Mesodermal cell (in vitro differentiated cells): Measurements from ENCODE around the gene DRC3.

Experiments
- H3K27ac ChIP-seq: 2 replicates; pipeline ENCODE4 v1.7.0; 2013; ENCODE audit warnings: mild to moderate bottlenecking, low read depth, low read length, moderate library complexity; ENCODE audit not compliant: severe bottlenecking
- H3K36me3 ChIP-seq: 2 replicates; pipeline ENCODE4 v1.7.1; 2013; ENCODE audit warnings: mild to moderate bottlenecking, low read length, moderate library complexity; ENCODE audit not compliant: control insufficient read depth, insufficient read depth
- H3K4me1 ChIP-seq: one replicate; pipeline ENCODE4 v1.7.1; 2013; ENCODE audit warnings: mild to moderate bottlenecking, low read length; ENCODE audit not compliant: insufficient read depth, control insufficient read depth, poor library complexity, severe bottlenecking
- H3K4me3 ChIP-seq: 2 replicates; pipeline ENCODE4 v1.7.0; 2013; ENCODE audit warnings: low read length, control low read depth, mild to moderate bottlenecking; ENCODE audit not compliant: insufficient read depth, poor library complexity, severe bottlenecking; ENCODE audit errors: extremely low read depth
- H3K9me3 ChIP-seq: 2 replicates; pipeline ENCODE4 v1.7.1; 2013; ENCODE audit warnings: mild to moderate bottlenecking, low read length, moderate library complexity; ENCODE audit not compliant: control insufficient read depth
- WGBS, 2 experiments: methylation state at CpG; one replicate each; pipeline ENCODE4 v1.1.5; 2013; ENCODE audit warnings: missing lambda C conversion rate in 2 of 2; ENCODE audit not compliant: insufficient coverage in 2 of 2; 5-methylcytosine and 5-hydroxymethylcytosine counted together

DRC3 gene

GRCh38 chr17:18055597-18055996 is 82.9 kb downstream of the DRC3 start:
- Histone ChIP-seq H3K4me3 (no peak overlapping the region), H3K27ac (no peak overlapping the region), H3K4me1 (no peaks in the 10 kb centered on the region), H3K9me3 (no peaks in the 10 kb centered on the region), H3K36me3 (peaks cover 69% of the 10 kb centered on the region)
- WGBS, 2 experiments = 93 to 94% methylated on average over 6 of the region's 6 CpGs

DNA sequence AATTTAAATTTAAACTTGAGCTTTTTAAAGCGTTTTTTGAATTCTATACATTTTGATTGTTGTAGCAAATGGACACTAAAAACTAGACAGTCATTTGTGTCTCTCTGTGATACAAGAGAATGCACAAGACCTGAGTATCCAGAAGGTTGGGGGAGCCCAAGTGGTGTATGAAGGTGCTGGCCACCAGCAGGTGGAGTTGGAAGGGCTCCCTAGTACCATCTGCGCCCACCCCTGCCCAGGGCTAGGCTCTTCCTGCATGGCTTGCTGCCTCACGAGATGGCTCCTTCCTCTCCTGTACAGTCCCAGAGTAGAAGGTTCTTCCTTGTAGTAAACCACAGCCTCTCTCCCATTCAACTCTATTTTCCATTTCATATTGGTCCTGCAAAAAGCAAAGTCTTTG is 83.6 kb downstream of the DRC3 start:
- H3K36me3 ChIP-seq = peaks cover 69% of the 10 kb centered on the region
- WGBS, 2 experiments = 93 to 100% methylated on average over 2 to 3 of the region's 3 CpGs
- H3K4me1 ChIP-seq = no peaks in the 10 kb centered on the region
- H3K9me3 ChIP-seq = no peaks in the 10 kb centered on the region
- H3K4me3 ChIP-seq = no peak overlapping the region
- H3K27ac ChIP-seq = no peak overlapping the region

GRCh38 chr17:18059283-18059682 is 86.6 kb downstream of the DRC3 start:
- WGBS, 2 experiments = 95 to 96% methylated on average over 4 to 5 of the region's 5 CpGs

GRCh38 chr17:18064053-18064452 is 91.4 kb downstream of the DRC3 start:
- WGBS, 2 experiments = 60 to 100% methylated on average over 1 to 2 of the region's 2 CpGs
- Histone ChIP-seq H3K4me3 (no peak overlapping the region), H3K36me3 (peaks cover 34% of the 10 kb centered on the region), H3K27ac (no peak overlapping the region), H3K4me1 (no peaks in the 10 kb centered on the region), H3K9me3 (no peaks in the 10 kb centered on the region)

More at GRCh38 chr17:18059283-18059682, 86.6 kb downstream of the DRC3 start:
- H3K4me1 ChIP-seq = no peaks in the 10 kb centered on the region
- no peaks in the 10 kb centered on the region for H3K9me3 ChIP-seq
- no peak overlapping the region for H3K4me3 ChIP-seq
- H3K36me3 ChIP-seq = peaks cover 59% of the 10 kb centered on the region
- no peak overlapping the region for H3K27ac ChIP-seq

DNA sequence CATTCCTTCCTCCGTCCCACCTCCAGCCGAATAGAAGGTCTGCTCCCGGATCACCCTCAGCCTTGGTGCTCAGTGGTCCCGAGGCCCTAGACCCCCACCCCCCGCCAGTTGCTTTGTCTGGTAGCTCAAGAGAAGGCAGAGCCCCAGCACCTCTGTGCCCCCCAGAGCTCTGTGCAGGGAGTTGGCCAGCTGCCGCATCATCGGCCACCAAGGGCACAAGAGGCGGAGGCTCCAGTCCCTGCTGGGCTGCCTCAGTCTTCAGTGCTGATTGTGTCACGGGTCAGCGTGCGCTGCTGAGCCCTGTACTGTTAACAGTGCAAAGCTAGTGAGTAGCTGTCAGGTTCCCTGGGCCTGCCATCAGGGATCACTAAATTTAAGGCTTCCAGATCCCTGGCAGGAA is 92.9 kb downstream of the DRC3 start:
- WGBS, 2 experiments = 95 to 99% methylated on average over 10 of the region's 11 CpGs

More for the DNA sequence above, 92.9 kb downstream of the DRC3 start:
- no peaks in the 10 kb centered on the region for H3K9me3 ChIP-seq
- H3K4me1 ChIP-seq = no peaks in the 10 kb centered on the region
- no peak overlapping the region for H3K4me3 ChIP-seq
- no peak overlapping the region for H3K27ac ChIP-seq
- H3K36me3 ChIP-seq = peaks cover 22% of the 10 kb centered on the region
